ENCODE measurements around the gene SLC9A3. TPM values are rescaled to one million over a fixed set of nuclear protein-coding genes. Genes with fewer than 3 reads are reported as not detected.

The SLC9A3 gene
- total and polyA plus RNA-seq, 12 donors: 0.53 to 1.5 (median 1.0) TPM

Small RNAs within 50 kb of the gene (microRNA-seq; reads per million reads assigned to microRNA genes)
- gene MIR4456: 0 reads per million in 2 donors

Other genes with a start within 250 kb of the SLC9A3 start
- 1 to 10 TPM in 1 of 10 donors, under 1 TPM in 7, not detected in 2; 0.07 to 1.2 (median 0.46) TPM for gene AHRR, start 202.7 kb downstream of the SLC9A3 start, total RNA-seq
- gene AHRR, start 202.7 kb downstream of the SLC9A3 start, polyA plus RNA-seq: under 1 TPM; 0.07 to 0.15 TPM
- gene EXOC3, start 81.3 kb downstream of the SLC9A3 start, total RNA-seq: 10 to 100 TPM; 35.9 to 44.7 (median 41.0) TPM
- 10 to 100 TPM; 29.0 to 29.1 TPM for gene EXOC3, start 81.3 kb downstream of the SLC9A3 start, polyA plus RNA-seq
- gene CEP72, start 87.9 kb upstream of the SLC9A3 start, total RNA-seq: 1 to 10 TPM in 7 of 10 donors, under 1 TPM in 3; 0.66 to 2.0 (median 1.4) TPM
- 1 to 10 TPM; 1.3 to 2.4 TPM for gene CEP72, start 87.9 kb upstream of the SLC9A3 start, polyA plus RNA-seq
- gene TPPP, start 168.9 kb upstream of the SLC9A3 start, total RNA-seq: 10 to 100 TPM in 7 of 10 donors, 1 to 10 TPM in 3; 9.7 to 50.6 (median 12.9) TPM
- 1 to 10 TPM; 4.6 to 5.9 TPM for gene TPPP, start 168.9 kb upstream of the SLC9A3 start, polyA plus RNA-seq

Data from heart right ventricle (tissue), 12 donors.